ENCODE results near the gene TBCB.

GRCh38 chr19:36144624-36145023 lies 29.4 kb downstream of the TBCB start:
- TF ChIP-seq, protein P1, sequence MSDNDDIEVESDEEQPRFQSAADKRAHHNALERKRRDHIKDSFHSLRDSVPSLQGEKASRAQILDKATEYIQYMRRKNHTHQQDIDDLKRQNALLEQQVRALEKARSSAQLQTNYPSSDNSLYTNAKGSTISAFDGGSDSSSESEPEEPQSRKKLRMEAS (IDR thresholded peaks at IDR 0.05; ENCODE audit: low read depth) = no peak
- no peak for TF ChIP-seq CTCF (IDR thresholded peaks at IDR 0.05)
- no peak for TF ChIP-seq MXI1 (IDR thresholded peaks at IDR 0.05; ENCODE audit: low read depth, low read length)
- no peak for TF ChIP-seq POLR2AphosphoS5 (IDR thresholded peaks at IDR 0.05; ENCODE audit: low read depth, low read length)
- no peak for TF ChIP-seq EP300 (IDR thresholded peaks at IDR 0.05; ENCODE audit: borderline replicate concordance in 1 of 2, low read depth in 1 of 2, low read length in 1 of 2)
- no peak for TF ChIP-seq GABPA (IDR thresholded peaks at IDR 0.05; ENCODE audit: low read depth)
- no peak for TF ChIP-seq YY1 (IDR thresholded peaks at IDR 0.05; ENCODE audit: low read depth)
- TF ChIP-seq, protein P2, sequence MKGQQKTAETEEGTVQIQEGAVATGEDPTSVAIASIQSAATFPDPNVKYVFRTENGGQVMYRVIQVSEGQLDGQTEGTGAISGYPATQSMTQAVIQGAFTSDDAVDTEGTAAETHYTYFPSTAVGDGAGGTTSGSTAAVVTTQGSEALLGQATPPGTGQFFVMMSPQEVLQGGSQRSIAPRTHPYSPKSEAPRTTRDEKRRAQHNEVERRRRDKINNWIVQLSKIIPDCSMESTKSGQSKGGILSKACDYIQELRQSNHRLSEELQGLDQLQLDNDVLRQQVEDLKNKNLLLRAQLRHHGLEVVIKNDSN (IDR thresholded peaks at IDR 0.05; ENCODE audit: borderline replicate concordance, low read depth) = no peak
- TF ChIP-seq, protein P3, sequence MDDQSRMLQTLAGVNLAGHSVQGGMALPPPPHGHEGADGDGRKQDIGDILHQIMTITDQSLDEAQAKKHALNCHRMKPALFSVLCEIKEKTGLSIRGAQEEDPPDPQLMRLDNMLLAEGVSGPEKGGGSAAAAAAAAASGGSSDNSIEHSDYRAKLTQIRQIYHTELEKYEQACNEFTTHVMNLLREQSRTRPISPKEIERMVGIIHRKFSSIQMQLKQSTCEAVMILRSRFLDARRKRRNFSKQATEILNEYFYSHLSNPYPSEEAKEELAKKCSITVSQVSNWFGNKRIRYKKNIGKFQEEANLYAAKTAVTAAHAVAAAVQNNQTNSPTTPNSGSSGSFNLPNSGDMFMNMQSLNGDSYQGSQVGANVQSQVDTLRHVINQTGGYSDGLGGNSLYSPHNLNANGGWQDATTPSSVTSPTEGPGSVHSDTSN (IDR thresholded peaks at IDR 0.05) = no peak
- no peak for TF ChIP-seq RFX5 (IDR thresholded peaks at IDR 0.05; ENCODE audit: low read length)
- TF ChIP-seq REST (IDR thresholded peaks at IDR 0.05; ENCODE audit: low read depth, low read length) = no peak
- TF ChIP-seq EZH2phosphoT487 (IDR thresholded peaks at IDR 0.05; ENCODE audit: borderline replicate concordance, low read depth) = no peak
- TF ChIP-seq FOXM1 (IDR thresholded peaks at IDR 0.05; ENCODE audit: low read depth) = no peak
- TF ChIP-seq FOXJ3 (CRISPR knock-in tag; IDR thresholded peaks at IDR 0.05) = no peak
